Mucosa of rectum (tissue), 2 donors: Measurements from ENCODE around the gene SUSD1.

Experiments
- H3K27ac ChIP-seq, 2 donors: one replicate each; pipeline ENCODE4 v1.7.0; 2013; ENCODE audit warnings: inconsistent platforms in 2 of 2, low read depth in 2 of 2, low read length in 2 of 2
- H3K27me3 ChIP-seq, 2 donors: one replicate each; pipeline ENCODE4 v1.7.0; 2013; ENCODE audit warnings: low read length in 2 of 2; ENCODE audit not compliant: control insufficient read depth in 2 of 2, insufficient read depth in 2 of 2
- H3K36me3 ChIP-seq, 2 donors: one replicate each; pipeline ENCODE4 v1.7.0; 2013; ENCODE audit warnings: low read length in 2 of 2; ENCODE audit not compliant: control insufficient read depth in 2 of 2, insufficient read depth in 2 of 2
- H3K4me1 ChIP-seq, 2 donors: one replicate each; pipeline ENCODE4 v1.7.0; 2013; ENCODE audit warnings: low read length in 2 of 2, mild to moderate bottlenecking in 1 of 2; ENCODE audit not compliant: control insufficient read depth in 2 of 2, insufficient read depth in 2 of 2
- H3K4me3 ChIP-seq, 2 donors: one replicate each; pipeline ENCODE4 v1.7.0; 2013; ENCODE audit warnings: low read length in 2 of 2
- H3K9ac ChIP-seq, 2 donors: one replicate each; pipeline ENCODE4 v1.7.0; 2013; ENCODE audit warnings: low read length in 2 of 2, low read depth in 1 of 2, mild to moderate bottlenecking in 1 of 2
- H3K9me3 ChIP-seq, 2 donors: one replicate each; pipeline ENCODE4 v1.7.0; 2013; ENCODE audit warnings: low read length in 2 of 2; ENCODE audit not compliant: control insufficient read depth in 2 of 2
- donor health status: healthy.
- donor health status: Normal muscosa, but diverticular disease.

Gene SUSD1

DNA sequence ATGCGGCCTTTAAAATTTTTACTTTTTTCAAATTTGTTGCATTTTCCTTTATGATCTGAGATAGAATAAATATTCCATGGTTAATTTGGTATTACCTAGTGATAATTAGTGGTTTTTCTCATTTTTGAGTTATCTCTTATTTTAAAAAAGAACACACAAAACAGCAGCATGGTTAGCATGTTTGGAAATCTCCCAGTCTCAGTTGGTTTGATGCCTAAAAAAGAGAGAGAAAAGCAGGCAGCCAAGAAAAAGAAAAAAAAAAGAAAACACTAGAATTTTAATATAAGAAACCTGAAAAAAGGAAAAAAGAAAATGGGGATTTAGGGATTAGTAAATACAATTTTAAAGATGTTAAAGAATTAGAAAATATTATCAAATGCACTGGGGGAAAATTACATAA is 15.3 kb downstream of the SUSD1 start:
- Histone ChIP-seq H3K4me3 (no peak overlapping the region), H3K9ac (no peak overlapping the region), H3K9me3 (no peaks in the 10 kb centered on the region), H3K27me3 (no peaks in the 10 kb centered on the region), H3K36me3 (no peaks in the 10 kb centered on the region), H3K27ac (no peak overlapping the region), H3K4me1 (peaks cover 2 to 5% of the 10 kb centered on the region in 2 donors)

DNA sequence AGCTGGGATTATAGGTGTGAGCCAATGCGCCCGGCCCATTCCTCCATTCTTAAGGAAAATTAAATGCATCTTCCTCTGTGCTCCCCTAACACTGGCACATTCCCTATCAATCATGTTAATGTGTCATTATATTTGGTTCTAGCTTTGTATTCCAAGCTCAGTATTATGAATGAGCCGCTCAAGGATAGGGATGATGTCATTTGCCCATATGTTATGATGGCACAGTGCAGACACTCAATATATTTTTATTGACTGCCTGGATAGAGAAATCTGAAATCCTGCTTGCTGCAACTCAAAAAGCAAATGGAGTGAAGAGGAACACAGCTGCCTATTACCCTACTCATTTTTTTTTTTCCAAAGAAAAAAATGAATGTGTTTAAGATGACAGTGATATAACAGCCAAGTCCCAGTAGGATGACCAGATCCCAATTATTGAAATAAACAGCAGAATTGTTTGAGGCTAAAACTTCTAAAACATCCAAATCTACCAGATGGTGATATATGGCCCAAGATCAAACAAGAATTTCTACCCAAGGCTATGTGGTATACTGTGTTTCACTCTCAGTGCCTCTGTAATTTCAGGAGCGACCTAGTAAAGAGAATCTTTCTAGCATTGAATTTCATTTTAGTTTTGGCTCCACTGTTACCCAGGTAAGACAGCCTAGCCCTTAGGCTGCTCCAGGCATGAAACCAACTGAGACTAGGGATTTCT is 16.3 kb downstream of the SUSD1 start:
- H3K27ac ChIP-seq = no peak overlapping the region
- no peak overlapping the region for H3K4me3 ChIP-seq
- no peaks in the 10 kb centered on the region for H3K27me3 ChIP-seq
- peaks cover 4 to 5% of the 10 kb centered on the region in 2 donors for H3K4me1 ChIP-seq
- H3K9me3 ChIP-seq = no peaks in the 10 kb centered on the region
- no peak overlapping the region for H3K9ac ChIP-seq
- no peaks in the 10 kb centered on the region for H3K36me3 ChIP-seq

DNA sequence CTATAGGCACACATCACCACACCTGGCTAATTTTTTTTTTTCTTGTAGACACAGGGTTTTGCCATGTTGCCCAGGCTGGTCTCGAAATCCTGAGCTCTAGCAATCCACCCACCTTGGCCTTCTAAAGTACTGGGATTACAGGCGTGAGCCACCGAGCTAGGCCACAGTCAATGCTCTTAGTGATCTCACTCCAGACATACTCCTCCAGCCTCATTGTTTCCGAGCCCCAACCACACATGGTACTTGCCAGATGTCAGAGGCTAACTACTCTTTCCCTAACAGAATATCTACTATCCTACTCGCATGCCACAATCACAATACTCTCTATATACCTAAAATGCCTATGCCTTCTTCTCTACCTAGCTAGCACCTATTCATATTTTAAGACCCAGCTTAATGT is 17.1 kb downstream of the SUSD1 start:
- no peak overlapping the region for H3K4me3 ChIP-seq
- H3K4me1 ChIP-seq = peaks cover 3 to 4% of the 10 kb centered on the region in 2 donors
- H3K27me3 ChIP-seq = no peaks in the 10 kb centered on the region
- H3K36me3 ChIP-seq = no peaks in the 10 kb centered on the region
- no peak overlapping the region for H3K27ac ChIP-seq
- H3K9ac ChIP-seq = no peak overlapping the region
- H3K9me3 ChIP-seq = no peaks in the 10 kb centered on the region

DNA sequence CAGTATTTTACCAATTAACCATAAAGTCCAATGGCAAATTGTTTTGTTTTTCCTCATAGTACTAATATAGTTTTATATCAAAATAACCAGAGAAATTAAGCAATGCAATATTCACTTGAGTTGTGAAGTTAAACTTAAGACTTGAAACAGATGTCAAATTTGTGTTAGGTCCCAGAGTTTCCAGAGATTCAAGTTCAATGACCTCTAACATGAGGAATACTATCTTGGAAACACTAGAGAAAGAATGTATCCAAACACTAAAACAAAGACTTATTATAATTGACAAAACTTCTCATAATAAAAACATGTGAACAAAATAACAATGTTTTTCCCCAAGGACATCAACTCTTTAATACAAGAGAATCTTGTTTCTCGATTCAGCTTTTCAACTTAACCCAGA is 18.0 kb downstream of the SUSD1 start:
- Histone ChIP-seq H3K9me3 (no peaks in the 10 kb centered on the region), H3K9ac (no peak overlapping the region), H3K27me3 (no peaks in the 10 kb centered on the region), H3K4me3 (no peak overlapping the region), H3K36me3 (no peaks in the 10 kb centered on the region), H3K4me1 (peaks cover 3 to 4% of the 10 kb centered on the region in 2 donors), H3K27ac (no peak overlapping the region)

DNA sequence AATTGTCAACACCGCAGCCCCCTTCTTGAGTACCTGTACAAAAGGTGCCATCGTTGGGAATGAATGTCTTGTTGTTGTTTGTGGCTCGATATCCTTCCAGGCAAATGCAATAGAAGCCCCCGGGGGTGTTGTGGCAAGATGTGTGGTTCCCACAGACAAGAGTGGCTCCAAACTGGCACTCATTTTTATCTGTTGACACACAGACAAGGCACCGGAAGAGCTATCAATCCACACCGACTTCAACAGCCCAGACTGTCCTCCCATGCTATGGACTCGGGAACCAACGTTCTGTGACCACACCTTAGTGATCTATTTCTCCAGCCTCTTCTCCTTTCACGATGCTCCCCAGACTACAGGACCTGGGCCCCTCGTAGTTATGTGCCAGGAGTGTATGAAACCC is 25.9 kb downstream of the SUSD1 start:
- Histone ChIP-seq H3K9ac (no peak overlapping the region), H3K4me1 (peaks cover 0 to under 1% of the 10 kb centered on the region in 2 donors), H3K36me3 (peaks cover 2 to 4% of the 10 kb centered on the region in 2 donors), H3K27me3 (no peaks in the 10 kb centered on the region), H3K9me3 (no peaks in the 10 kb centered on the region), H3K4me3 (no peak overlapping the region), H3K27ac (no peak overlapping the region)

DNA sequence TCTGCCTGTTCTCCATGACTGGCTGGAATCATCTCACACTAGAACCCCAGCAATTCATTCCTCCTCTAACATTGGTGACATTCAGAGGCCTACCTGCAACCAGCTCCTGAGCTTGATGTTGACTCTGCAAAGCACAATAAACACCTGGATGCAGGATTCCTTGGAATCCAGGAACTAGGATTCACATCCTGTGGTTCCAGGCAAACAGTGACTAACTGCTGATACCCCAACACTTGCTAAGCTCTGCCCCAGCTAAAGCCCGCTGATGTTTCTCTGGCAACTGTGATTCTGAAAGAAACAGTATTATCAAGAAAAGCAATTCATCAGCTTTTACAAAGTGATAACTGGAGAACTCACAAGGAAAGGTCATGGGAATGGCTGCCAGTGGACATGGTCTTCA is 29.2 kb downstream of the SUSD1 start:
- Histone ChIP-seq H3K9ac (no peak overlapping the region), H3K27ac (no peak overlapping the region), H3K4me3 (no peak overlapping the region), H3K4me1 (no peaks in the 10 kb centered on the region), H3K9me3 (no peaks in the 10 kb centered on the region), H3K36me3 (peaks cover 4 to 7% of the 10 kb centered on the region in 2 donors), H3K27me3 (no peaks in the 10 kb centered on the region)

DNA sequence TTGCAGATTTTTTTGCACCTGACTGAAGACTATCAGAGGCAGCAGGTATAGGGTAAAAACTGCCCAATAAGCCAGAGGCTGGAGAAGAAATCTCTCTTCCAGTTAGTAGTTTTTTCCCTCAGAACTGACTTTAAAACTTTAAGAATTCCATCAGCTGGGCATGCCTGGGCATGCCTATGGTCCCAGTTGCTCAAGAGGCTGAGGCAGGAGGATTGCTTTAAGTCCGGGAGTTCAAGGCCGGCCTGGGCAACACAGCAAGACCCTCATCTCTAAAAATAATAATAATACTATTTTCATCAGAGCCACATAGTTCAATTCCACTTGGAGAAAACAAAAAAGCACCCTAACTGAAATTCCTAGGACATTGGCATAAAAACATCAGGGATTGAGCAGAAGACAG is 30.3 kb downstream of the SUSD1 start:
- Histone ChIP-seq H3K27ac (no peak overlapping the region), H3K9ac (no peak overlapping the region), H3K27me3 (no peaks in the 10 kb centered on the region), H3K4me3 (no peak overlapping the region), H3K36me3 (peaks cover under 1 to 7% of the 10 kb centered on the region in 2 donors), H3K9me3 (no peaks in the 10 kb centered on the region), H3K4me1 (no peaks in the 10 kb centered on the region)

DNA sequence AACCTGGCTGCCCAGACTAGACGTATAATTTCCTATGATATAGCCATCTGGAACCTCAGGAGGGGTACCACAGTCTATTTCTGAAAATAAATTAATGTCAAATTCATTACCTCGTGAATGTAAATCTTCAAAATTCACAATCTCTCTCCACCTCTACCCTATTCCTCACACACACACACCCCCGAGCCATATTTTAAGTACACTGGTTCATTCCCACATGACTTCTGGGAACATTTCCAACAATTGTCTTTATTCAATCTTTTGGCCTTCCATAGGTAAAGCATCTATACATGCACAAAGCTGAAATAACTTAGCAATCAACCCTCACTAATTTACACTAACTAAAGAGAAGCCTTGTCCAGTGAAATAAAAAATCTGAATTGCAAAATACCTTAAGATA is 32.7 kb downstream of the SUSD1 start:
- Histone ChIP-seq H3K9me3 (no peaks in the 10 kb centered on the region), H3K36me3 (peaks cover 0 to 5% of the 10 kb centered on the region in 2 donors), H3K9ac (no peak overlapping the region), H3K27me3 (no peaks in the 10 kb centered on the region), H3K4me1 (no peaks in the 10 kb centered on the region), H3K27ac (no peak overlapping the region), H3K4me3 (no peak overlapping the region)

DNA sequence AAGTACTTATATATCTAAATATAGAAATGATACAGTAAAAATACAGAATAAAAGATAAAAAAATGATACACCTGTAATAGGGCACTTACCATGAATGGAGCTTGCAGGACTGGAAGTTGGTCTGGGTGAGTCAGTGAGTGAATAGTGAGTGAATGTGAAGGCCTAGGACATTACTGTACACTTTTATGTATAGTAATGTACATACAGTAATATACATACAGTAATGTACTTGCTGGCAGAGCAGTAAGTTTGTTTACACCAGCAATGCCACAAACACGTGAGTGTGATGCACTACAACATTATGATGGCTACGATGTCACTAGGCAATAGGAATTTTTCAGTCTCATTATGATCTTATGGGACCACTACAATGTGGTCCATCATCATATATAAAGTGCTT is 34.2 kb downstream of the SUSD1 start:
- Histone ChIP-seq H3K4me1 (peaks cover 0 to 6% of the 10 kb centered on the region in 2 donors), H3K9ac (no peak overlapping the region), H3K27me3 (no peaks in the 10 kb centered on the region), H3K27ac (no peak overlapping the region), H3K36me3 (peaks cover 0 to 5% of the 10 kb centered on the region in 2 donors), H3K4me3 (no peak overlapping the region), H3K9me3 (no peaks in the 10 kb centered on the region)

DNA sequence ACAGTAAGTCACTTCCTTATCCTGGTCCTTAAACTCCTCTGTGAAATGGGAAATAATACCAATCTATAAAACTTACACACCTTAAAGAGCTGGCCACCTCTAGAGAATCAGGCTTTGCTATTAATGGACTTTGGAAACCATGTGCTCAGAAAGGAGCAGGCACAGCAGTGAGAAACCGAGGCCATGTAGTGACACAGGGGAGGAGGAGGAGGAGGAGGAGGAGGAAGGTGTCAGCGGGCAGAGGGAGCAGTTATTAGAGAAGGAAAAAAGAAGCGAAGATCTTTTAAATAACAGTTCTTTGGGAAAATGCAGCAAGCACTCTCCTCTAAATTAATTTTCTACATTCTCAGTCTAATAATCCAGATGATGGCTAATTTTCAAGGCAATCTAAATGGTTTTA is 38.0 kb downstream of the SUSD1 start:
- Histone ChIP-seq H3K27ac (no peak overlapping the region), H3K27me3 (no peaks in the 10 kb centered on the region), H3K36me3 (peaks cover 0 to 5% of the 10 kb centered on the region in 2 donors), H3K9me3 (no peaks in the 10 kb centered on the region), H3K4me3 (no peak overlapping the region), H3K4me1 (peaks cover 0 to 6% of the 10 kb centered on the region in 2 donors), H3K9ac (no peak overlapping the region)
